Upper lobe of left lung (tissue), 4 donors: Measurements from ENCODE around the gene SEC61G.

Experiments
- EP300 ChIP-seq, 4 donors: sonication (generic); formaldehyde crosslinking; IDR thresholded peaks; one replicate each; pipeline ENCODE4 v1.5.1; 2017; ENCODE audit warnings: antibody characterized with exemption in 4 of 4, control low read depth in 2 of 4
- POLR2A ChIP-seq, 4 donors: fragments of 450-650 bp; IDR thresholded peaks; one replicate each; pipeline ENCODE4 v1.5.1; 2016 to 2017; ENCODE audit warnings: antibody characterized with exemption in 4 of 4, mild to moderate bottlenecking in 2 of 4
- POLR2AphosphoS5 ChIP-seq, 2 donors: sonication (generic); formaldehyde crosslinking; IDR thresholded peaks; one replicate each; pipeline ENCODE4 v1.5.1; 2017; ENCODE audit warnings: antibody characterized with exemption in 2 of 2
- TF ChIP-seq, protein P1 (sequence below), 6 experiments: fragments of 450-650 bp in 4 of 6; fragments of 200-600 bp in 2 of 6; sonication (generic) in 2 of 6; IDR thresholded peaks; one replicate each; pipeline ENCODE4 v1.5.1; 2016 to 2019; ENCODE audit warnings: antibody characterized with exemption in 6 of 6

- TF ChIP-seq, protein P1, sequence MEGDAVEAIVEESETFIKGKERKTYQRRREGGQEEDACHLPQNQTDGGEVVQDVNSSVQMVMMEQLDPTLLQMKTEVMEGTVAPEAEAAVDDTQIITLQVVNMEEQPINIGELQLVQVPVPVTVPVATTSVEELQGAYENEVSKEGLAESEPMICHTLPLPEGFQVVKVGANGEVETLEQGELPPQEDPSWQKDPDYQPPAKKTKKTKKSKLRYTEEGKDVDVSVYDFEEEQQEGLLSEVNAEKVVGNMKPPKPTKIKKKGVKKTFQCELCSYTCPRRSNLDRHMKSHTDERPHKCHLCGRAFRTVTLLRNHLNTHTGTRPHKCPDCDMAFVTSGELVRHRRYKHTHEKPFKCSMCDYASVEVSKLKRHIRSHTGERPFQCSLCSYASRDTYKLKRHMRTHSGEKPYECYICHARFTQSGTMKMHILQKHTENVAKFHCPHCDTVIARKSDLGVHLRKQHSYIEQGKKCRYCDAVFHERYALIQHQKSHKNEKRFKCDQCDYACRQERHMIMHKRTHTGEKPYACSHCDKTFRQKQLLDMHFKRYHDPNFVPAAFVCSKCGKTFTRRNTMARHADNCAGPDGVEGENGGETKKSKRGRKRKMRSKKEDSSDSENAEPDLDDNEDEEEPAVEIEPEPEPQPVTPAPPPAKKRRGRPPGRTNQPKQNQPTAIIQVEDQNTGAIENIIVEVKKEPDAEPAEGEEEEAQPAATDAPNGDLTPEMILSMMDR (IDR thresholded peaks at IDR 0.05) = no peak
- TF ChIP-seq POLR2A (IDR thresholded peaks at IDR 0.05) (no peak), POLR2AphosphoS5 (IDR thresholded peaks at IDR 0.05) (no peak), EP300 (IDR thresholded peaks at IDR 0.05) (no peak)
Observed at GRCh38 chr7:54796853-54797252, 37.8 kb upstream of the SEC61G start.
